SK-N-SH (cell line): Measurements from ENCODE around the gene FTL. TPM values are rescaled to one million over a fixed set of nuclear protein-coding genes. Genes with fewer than 3 reads are reported as not detected.
"Not testable (repeated sequence)": the region's sequence is repeated elsewhere in the genome, so short reads cannot be mapped to it uniquely, and the experiment has no call there.

Experiments used
- CTCF ChIA-PET: fragments of 300-600, 350-600 bp; formaldehyde crosslinking; extraction: SDS; loops from one replicate; lab custom pipeline; 2021; lab: Yijun Ruan, JAX
- POLR2A ChIA-PET: fragments of 350-600 bp; sonication (Branson Sonifier 250); formaldehyde crosslinking; extraction: SDS; loops from one replicate; lab custom pipeline; 2020; ENCODE audit warnings: antibody characterized with exemption, inconsistent platforms; lab: Yijun Ruan, JAX
- DNase-seq: peaks from one replicate; pipeline ENCODE4 v3.0.0; 2012
- H2AFZ ChIP-seq: fragments of 200-600 bp; sonication (generic); 2 replicates; pipeline ENCODE4 v1.8.1; 2016; ENCODE audit warnings: antibody characterized with exemption, mild to moderate bottlenecking, low read depth
- H3F3A ChIP-seq: fragments of 200-600 bp; sonication (generic); replicated peaks from 2 replicates; pipeline ENCODE3; 2016; ENCODE audit warnings: antibody characterized with exemption, mild to moderate bottlenecking; ENCODE audit not compliant: insufficient read depth
- H3K27ac ChIP-seq, 2 experiments: fragments of 200-500 bp in 1 of 2; fragments of 200-600 bp in 1 of 2; sonication (Bioruptor generic) in 1 of 2; sonication (generic), shearing (Covaris generic) in 1 of 2; 2 replicates each; pipeline versions ENCODE4 v1.5.1 to v1.6.1; 2014 to 2016; ENCODE audit warnings: low read depth in 2 of 2, inconsistent platforms in 1 of 2, low read length in 1 of 2, mild to moderate bottlenecking in 1 of 2, mixed read lengths in 1 of 2
- H3K27me3 ChIP-seq: fragments of 200-600 bp; sonication (generic), shearing (Covaris generic); 2 replicates; pipeline ENCODE4 v1.6.1; 2016; ENCODE audit warnings: mixed run types; ENCODE audit not compliant: insufficient read depth
- H3K36me3 ChIP-seq, 2 experiments: fragments of 200-500 bp in 1 of 2; fragments of 200-600 bp in 1 of 2; sonication (Bioruptor generic) in 1 of 2; sonication (generic) in 1 of 2; replicated peaks in 1 of 2; 2 replicates each; pipeline versions ENCODE3 to v1.5.1; 2014 to 2016; ENCODE audit warnings: low read length in 1 of 2, mild to moderate bottlenecking in 1 of 2; ENCODE audit not compliant: insufficient read depth in 2 of 2, control insufficient read depth in 1 of 2
- H3K4me1 ChIP-seq, 2 experiments: fragments of 200-500 bp in 1 of 2; fragments of 200-600 bp in 1 of 2; sonication (Bioruptor generic) in 1 of 2; sonication (generic), shearing (Covaris generic) in 1 of 2; 2 replicates each; pipeline versions ENCODE4 v1.5.1 to v1.6.1; 2014 to 2016; ENCODE audit warnings: low read depth in 1 of 2, low read length in 1 of 2, mixed run types in 1 of 2; ENCODE audit not compliant: insufficient read depth in 2 of 2, control insufficient read depth in 1 of 2
- H3K4me2 ChIP-seq: fragments of 200-600 bp; sonication (generic), shearing (Covaris generic); 2 replicates; pipeline ENCODE4 v1.6.1; 2017; ENCODE audit warnings: mixed run types
- H3K4me3 ChIP-seq, 2 experiments: fragments of 200-500 bp in 1 of 2; fragments of 200-600 bp in 1 of 2; sonication (Bioruptor generic) in 1 of 2; sonication (generic), shearing (Covaris generic) in 1 of 2; 2 replicates each; pipeline versions ENCODE4 v1.5.1 to v1.8.1; 2014 to 2016; ENCODE audit warnings: low read depth in 2 of 2, inconsistent platforms in 1 of 2, low read length in 1 of 2, mild to moderate bottlenecking in 1 of 2, mixed read lengths in 1 of 2, moderate library complexity in 1 of 2
- H3K79me2 ChIP-seq: fragments of 200-600 bp; sonication (generic); 2 replicates; pipeline ENCODE4 v1.8.1; 2017; ENCODE audit warnings: mild to moderate bottlenecking; ENCODE audit not compliant: insufficient read depth
- H3K9ac ChIP-seq: fragments of 200-600 bp; sonication (generic); 2 replicates; pipeline ENCODE4 v1.6.1; 2017; ENCODE audit warnings: mixed run types
- H3K9me2 ChIP-seq: fragments of 200-600 bp; sonication (generic); 2 replicates; pipeline ENCODE4 v1.6.1; 2017; ENCODE audit warnings: mixed run types
- H3K9me3 ChIP-seq: fragments of 200-600 bp; sonication (generic); 2 replicates; pipeline ENCODE4 v1.6.1; 2017; ENCODE audit warnings: mixed run types, mild to moderate bottlenecking, moderate library complexity
- H4K20me1 ChIP-seq: fragments of 200-600 bp; sonication (generic); 2 replicates; pipeline ENCODE4 v1.6.1; 2017; ENCODE audit warnings: mild to moderate bottlenecking, mixed run types; ENCODE audit not compliant: insufficient read depth
- FOSL2 ChIP-seq: IDR thresholded peaks from 2 replicates; pipeline ENCODE4 v1.4.0; 2012; ENCODE audit warnings: low read depth, mild to moderate bottlenecking, moderate library complexity, borderline replicate concordance
- FOXJ3 ChIP-seq: sonication (generic); formaldehyde crosslinking; IDR thresholded peaks from 2 replicates; pipeline ENCODE4 v1.5.1; 2020; ENCODE audit warnings: mild to moderate bottlenecking, missing genetic modification reagents
- JUND ChIP-seq: IDR thresholded peaks from 2 replicates; pipeline ENCODE4 v1.4.0; 2012
- PBX3 ChIP-seq: IDR thresholded peaks from 2 replicates; pipeline ENCODE4; 2012
- RAD21 ChIP-seq: IDR thresholded peaks from 2 replicates; pipeline ENCODE4 v1.6.1; 2012; ENCODE audit warnings: mild to moderate bottlenecking, low read length
- RXRA ChIP-seq: IDR thresholded peaks from 2 replicates; pipeline ENCODE4 v1.4.0; 2012; ENCODE audit warnings: low read depth, mild to moderate bottlenecking, borderline replicate concordance
- SIN3A ChIP-seq: IDR thresholded peaks from 2 replicates; pipeline ENCODE4 v1.6.1; 2012; ENCODE audit warnings: low read depth, mild to moderate bottlenecking, low read length, moderate library complexity, borderline replicate concordance
- SMC3 ChIP-seq: IDR thresholded peaks from 2 replicates; pipeline ENCODE4 v1.6.1; 2012; ENCODE audit warnings: low read depth, low read length, improper control_type of control experiment
- TCF12 ChIP-seq: IDR thresholded peaks from 2 replicates; pipeline ENCODE4 v1.4.0; 2012
- USF2 ChIP-seq: fragments of 150-350 bp; IDR thresholded peaks from 2 replicates; pipeline ENCODE4 v1.6.1; 2017; ENCODE audit warnings: antibody characterized with exemption, low read length, low read depth, borderline replicate concordance
- YY1 ChIP-seq: IDR thresholded peaks from 2 replicates; pipeline ENCODE4 v1.4.0; 2012; ENCODE audit warnings: low read depth, mild to moderate bottlenecking
- WGBS: methylation state at CpG from one replicate; pipeline ENCODE4 v1.1.6; 2017; ENCODE audit warnings: low lambda C conversion rate; 5-methylcytosine and 5-hydroxymethylcytosine counted together
- polyA plus RNA-seq, 3 experiments: library from polyadenylated mRNA; depleted of rRNA; stranded (reverse); fragments of >200 nt; gene quantifications; 2 replicates each; pipeline ENCODE4 v1.2.3, GENCODE V29; 2012

Gene FTL
- polyA plus RNA-seq, 1 of the 3 experiments (the other 2 are of a cell fraction), result 875 TPM

GRCh38 chr19:48925240-48925843 is 39.8 kb upstream of the FTL start:
- Histone ChIP-seq H3K4me1 (0 out of 4 replicates have a peak, but pooled peaks cover 0 to 4% of the 10 kb centered on the region in 2 experiments), H3K27me3 (no peaks in the 10 kb centered on the region), H3K4me2 (peak overlapping the region; percentile 59), H3K4me3 (no peak overlapping the region), H3F3A (peaks cover 15% of the 10 kb centered on the region), H3K9ac (peak overlapping the region; percentile 28; the same call in 1 of the 2 replicates), H3K9me2 (no peaks in the 10 kb centered on the region), H3K27ac (peak overlapping the region in 1 of 2 experiments; percentile 72; a peak in 2 of 4 replicates), H3K9me3 (no peaks in the 10 kb centered on the region), H3K79me2 (no peaks in the 10 kb centered on the region), H3K36me3 (peaks cover 0 to 3% of the 10 kb centered on the region in 2 experiments), H4K20me1 (no peaks in the 10 kb centered on the region), H2AFZ (no peak overlapping the region)
- ChIA-PET CTCF (interaction anchor here (0.8 to 1.2 kb wide), 2 partner anchors 45 to 138 kb away, joined by 3 read pairs; no protein-coding TSS in a partner anchor), POLR2A (interaction anchor here (0.5 kb wide), 1 partner anchor 11 kb away, joined by 3 read pairs; no protein-coding TSS in a partner anchor)
- TF ChIP-seq RAD21, result no peak
- no peak for TF ChIP-seq SMC3
- TF ChIP-seq RXRA, result no peak
- no peak for TF ChIP-seq FOXJ3 (CRISPR knock-in tag)
- TF ChIP-seq PBX3, result peak; percentile 33; the same call in 1 of the 2 replicates
- TF ChIP-seq SIN3A, result peak; percentile 26; the same call in 1 of the 2 replicates
- TF ChIP-seq YY1, result no peak
- no peak for TF ChIP-seq USF2
- TF ChIP-seq FOSL2, result peak; percentile 59
- no peak for TF ChIP-seq TCF12
- peak; percentile 43 for TF ChIP-seq JUND
- 41% methylated on average over 11 of the region's 11 CpGs for WGBS
- no peak for DNase-seq

DNA sequence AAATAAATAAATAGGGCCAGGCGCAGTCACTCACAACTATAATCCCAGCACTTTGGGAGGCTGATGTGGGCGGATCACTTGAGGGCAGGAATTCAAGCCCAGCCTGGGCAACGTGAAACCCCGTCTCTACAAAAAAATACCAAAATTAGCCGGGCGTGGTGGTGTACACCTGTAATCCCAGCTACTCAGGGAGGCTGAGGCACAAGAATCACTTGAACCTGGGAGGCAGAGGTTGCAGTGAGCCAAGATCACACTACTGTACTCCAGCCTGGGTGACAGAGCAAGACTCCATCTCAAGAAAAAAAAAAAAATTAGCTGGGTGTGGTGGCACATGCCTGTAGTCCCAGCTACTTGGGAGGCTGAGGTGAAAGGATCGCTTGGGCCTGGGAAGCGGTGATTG is 39.2 kb upstream of the FTL start:
- H3K79me2 ChIP-seq, H3K9me2 ChIP-seq, H3K4me2 ChIP-seq, H3K4me1 ChIP-seq, H3K9me3 ChIP-seq, H3K4me3 ChIP-seq, H3K9ac ChIP-seq, H3K27me3 ChIP-seq, H2AFZ ChIP-seq, H3K36me3 ChIP-seq, DNase-seq, H4K20me1 ChIP-seq, POLR2A ChIA-PET: not testable (repeated sequence)
- WGBS, result 86% methylated on average over 8 of the region's 8 CpGs
- Histone ChIP-seq H3F3A (peaks cover 15% of the 10 kb centered on the region), H3K27ac (peak overlapping the region in 1 of 2 experiments; percentile 71; a peak in 1 of 4 replicates)
- CTCF ChIA-PET, result interaction anchor here (0.8 kb wide), 1 partner anchor 44 kb away, joined by 3 read pairs; no protein-coding TSS in a partner anchor
